ENCODE results near the gene RIPOR2. TPM values are rescaled to one million over a fixed set of nuclear protein-coding genes. Genes with fewer than 3 reads are reported as not detected.

Gene RIPOR2
- total and polyA plus RNA-seq, 2 of the 13 experiments (the other 11 are each of a cell fraction or from before 2014, with no cell fraction given) = 0.02 to 0.05 TPM

- TF ChIP-seq POGZ (CRISPR knock-in tag; IDR thresholded peaks at IDR 0.05) (no peak), MAZ (IDR thresholded peaks at IDR 0.05; ENCODE audit: borderline replicate concordance, low read depth, low read length) (no peak), MAZ (CRISPR knock-in tag; IDR thresholded peaks at IDR 0.05; ENCODE audit: low read depth) (no peak), ZNF709 (CRISPR knock-in tag; IDR thresholded peaks at IDR 0.05) (no peak), REST (IDR thresholded peaks at IDR 0.05; ENCODE audit: borderline replicate concordance in 1 of 2, low read depth in 1 of 2, low read length in 2 of 2) (no peak), SNAPC4 (CRISPR knock-in tag; IDR thresholded peaks at IDR 0.05) (no peak), PHF8 (CRISPR knock-in tag; IDR thresholded peaks at IDR 0.05) (no peak), ZNF326 (CRISPR knock-in tag; IDR thresholded peaks at IDR 0.05; ENCODE audit: borderline replicate concordance) (no peak), KLF13 (CRISPR knock-in tag; IDR thresholded peaks at IDR 0.05) (no peak), ATF1 (CRISPR knock-in tag; IDR thresholded peaks at IDR 0.05) (no peak), ZNF446 (CRISPR knock-in tag; IDR thresholded peaks at IDR 0.05) (no peak), FUBP1 (CRISPR knock-in tag; IDR thresholded peaks at IDR 0.05; ENCODE audit: borderline replicate concordance) (no peak), CBX1 (IDR thresholded peaks at IDR 0.05; ENCODE audit: low read depth) (no peak), SSRP1 (CRISPR knock-in tag; IDR thresholded peaks at IDR 0.05) (no peak), ZSCAN31 (CRISPR knock-in tag; IDR thresholded peaks at IDR 0.05; ENCODE audit: low read depth) (no peak), THAP8 (CRISPR knock-in tag; IDR thresholded peaks at IDR 0.05; ENCODE audit: borderline replicate concordance) (no peak)
Measured at GRCh38 chr6:24763578-24763977, 172.2 kb downstream of the RIPOR2 start (continued).
